HCT116 (cell line): ENCODE results near the gene LIMS2. TPM values are rescaled to one million over a fixed set of nuclear protein-coding genes. Genes with fewer than 3 reads are reported as not detected.

ENCODE experiments used
- ATAC-seq: fragments of 200-7000 bp; cut with Tn5 transposase; 2 replicates; pipeline ENCODE4 v1.9.1; 2020; ENCODE audit warnings: mild to moderate bottlenecking, moderate library complexity
- BruUV-seq: library from RNA; stranded (reverse); fragments of 400-500 nt; replicated peaks from 2 replicates; lab custom pipeline; 2021; lab: Mats Ljungman, UMichigan
- CTCF ChIA-PET: fragments of 300-600 bp; sonication (Branson Sonifier 250); formaldehyde crosslinking; loops from one replicate; lab custom pipeline; 2021; ENCODE audit warnings: antibody characterized with exemption; lab: Charles Lee
- POLR2A ChIA-PET: fragments of 300-600, 350-600 bp; sonication (Branson Sonifier 250); formaldehyde crosslinking; loops from one replicate; lab custom pipeline; 2021; ENCODE audit warnings: antibody characterized with exemption; lab: Charles Lee
- RAD21 ChIA-PET, 2 experiments: fragments of 300-600 bp; sonication (Branson Sonifier 250); formaldehyde crosslinking; loops; one replicate each; lab custom pipeline; 2023; ENCODE audit warnings: low total read pairs in 2 of 2; ENCODE audit not compliant: uncharacterized antibody in 2 of 2, unreplicated experiment in 2 of 2, low non-redundant PET in 1 of 2; lab: Charles Lee
- DNase-seq: peaks from one replicate; pipeline ENCODE4 v3.0.0-alpha.2; 2010; ENCODE audit warnings: low read depth, low spot score
- H2AFZ ChIP-seq: fragments of 200-600 bp; shearing (Covaris generic), sonication (generic); 2 replicates; pipeline ENCODE4 v1.6.1; 2017; ENCODE audit warnings: low read depth, mixed run types, mixed read lengths, antibody characterized with exemption, low read length; ENCODE audit not compliant: poor library complexity, severe bottlenecking
- H3K27ac ChIP-seq: 2 replicates; pipeline ENCODE4 v1.5.1; 2012; ENCODE audit warnings: low read depth, low read length
- H3K27me3 ChIP-seq: fragments of 200-600 bp; sonication (generic); 2 replicates; pipeline ENCODE4 v1.6.1; 2016; ENCODE audit warnings: mixed run types, low read length, mixed read lengths; ENCODE audit not compliant: insufficient read depth
- H3K36me3 ChIP-seq, 2 experiments: fragments of 200-500 bp in 1 of 2; fragments of 200-600 bp in 1 of 2; sonication (Bioruptor generic) in 1 of 2; sonication (generic) in 1 of 2; 2 replicates each; pipeline versions ENCODE4 v1.5.1 to v1.6.1; 2014 to 2016; ENCODE audit warnings: low read length in 2 of 2, inconsistent platforms in 1 of 2, mixed read lengths in 1 of 2, mixed run types in 1 of 2; ENCODE audit not compliant: insufficient read depth in 2 of 2, control insufficient read depth in 1 of 2
- H3K4me1 ChIP-seq, 2 experiments: fragments of 200-600 bp in 1 of 2; sonication (generic) in 1 of 2; 2 replicates each; pipeline versions ENCODE4 v1.5.1 to v1.6.1; 2012 to 2017; ENCODE audit warnings: low read length in 2 of 2, inconsistent platforms in 1 of 2, mild to moderate bottlenecking in 1 of 2, mixed read lengths in 1 of 2, mixed run types in 1 of 2, moderate library complexity in 1 of 2; ENCODE audit not compliant: insufficient read depth in 2 of 2, control insufficient read depth in 1 of 2
- H3K4me2 ChIP-seq: fragments of 200-600 bp; sonication (generic); 2 replicates; pipeline ENCODE4 v1.6.1; 2017; ENCODE audit warnings: mixed run types, low read length, mixed read lengths
- H3K4me3 ChIP-seq, 2 experiments: fragments of 200-600 bp in 1 of 2; sonication (generic) in 1 of 2; replicated peaks in 1 of 2; 2 replicates each; pipeline ENCODE4 v1.5.1; 2011 to 2016; ENCODE audit warnings: low read length in 2 of 2, control low read depth in 1 of 2, low read depth in 1 of 2, mild to moderate bottlenecking in 1 of 2, mixed read lengths in 1 of 2, mixed run types in 1 of 2
- H3K79me2 ChIP-seq: fragments of 200-600 bp; sonication (generic); 2 replicates; pipeline ENCODE4 v1.6.1; 2017; ENCODE audit warnings: mild to moderate bottlenecking, mixed run types, low read length, moderate library complexity, mixed read lengths; ENCODE audit not compliant: insufficient read depth
- H3K9ac ChIP-seq: fragments of 200-600 bp; sonication (generic); 2 replicates; pipeline ENCODE4 v1.6.1; 2016; ENCODE audit warnings: low read length, mixed read lengths
- H3K9me2 ChIP-seq: fragments of 200-600 bp; sonication (generic), shearing (Covaris generic); 2 replicates; pipeline ENCODE4 v1.6.1; 2017; ENCODE audit warnings: mixed run types, mild to moderate bottlenecking, moderate library complexity; ENCODE audit not compliant: insufficient read depth
- H3K9me3 ChIP-seq, 2 experiments: fragments of 200-500 bp in 1 of 2; fragments of 200-600 bp in 1 of 2; sonication (Bioruptor generic) in 1 of 2; sonication (generic) in 1 of 2; 2 replicates each; pipeline ENCODE4 v1.6.1; 2014 to 2017; ENCODE audit warnings: low read length in 2 of 2, mixed read lengths in 2 of 2, inconsistent platforms in 1 of 2, low read depth in 1 of 2, mild to moderate bottlenecking in 1 of 2, mixed run types in 1 of 2, moderate library complexity in 1 of 2; ENCODE audit not compliant: control insufficient read depth in 1 of 2, insufficient read depth in 1 of 2
- H4K20me1 ChIP-seq: fragments of 200-600 bp; sonication (generic), shearing (Covaris generic); 2 replicates; pipeline ENCODE4 v1.6.1; 2017; ENCODE audit warnings: mixed run types, mild to moderate bottlenecking, moderate library complexity; ENCODE audit not compliant: insufficient read depth
- ATF3 ChIP-seq: IDR thresholded peaks from 2 replicates; pipeline ENCODE4 v1.6.1; 2012
- CBX3 ChIP-seq: IDR thresholded peaks from 2 replicates; pipeline ENCODE4 v1.6.1; 2012; ENCODE audit warnings: low read depth
- ELF1 ChIP-seq: IDR thresholded peaks from 2 replicates; pipeline ENCODE4 v1.6.1; 2012; ENCODE audit warnings: low read depth, borderline replicate concordance
- EZH2 ChIP-seq: fragments of 200-600 bp; sonication (generic); IDR thresholded peaks from 2 replicates; pipeline ENCODE4 v1.6.1; 2017; ENCODE audit warnings: antibody characterized with exemption, mixed run types
- EZH2phosphoT487 ChIP-seq: fragments of 200-600 bp; IDR thresholded peaks from 2 replicates; pipeline ENCODE4 v1.6.1; 2018; ENCODE audit warnings: antibody characterized with exemption, borderline replicate concordance
- RAD21 ChIP-seq: IDR thresholded peaks from 2 replicates; pipeline ENCODE4 v1.6.1; 2012; ENCODE audit warnings: low read depth, mild to moderate bottlenecking
- REST ChIP-seq: IDR thresholded peaks from 2 replicates; pipeline ENCODE4 v1.6.1; 2012; ENCODE audit warnings: low read depth
- SIN3A ChIP-seq: IDR thresholded peaks from 2 replicates; pipeline ENCODE4 v1.6.1; 2012; ENCODE audit warnings: low read depth
- SP1 ChIP-seq: IDR thresholded peaks from 2 replicates; pipeline ENCODE4 v1.6.1; 2012; ENCODE audit warnings: low read depth
- SRF ChIP-seq: IDR thresholded peaks from 2 replicates; pipeline ENCODE4 v1.6.1; 2012; ENCODE audit warnings: low read depth
- TCF7L2 ChIP-seq: IDR thresholded peaks from 2 replicates; pipeline ENCODE4 v1.7.0; 2011; ENCODE audit warnings: borderline replicate concordance, inconsistent platforms; ENCODE audit not compliant: insufficient read depth, insufficient read length; ENCODE audit errors: extremely low read depth
- YY1 ChIP-seq: IDR thresholded peaks from 2 replicates; pipeline ENCODE4 v1.6.1; 2011; ENCODE audit warnings: low read length, low read depth, moderate library complexity, mild to moderate bottlenecking; ENCODE audit not compliant: insufficient replicate concordance; ENCODE audit errors: extremely low read depth
- ZBTB33 ChIP-seq: IDR thresholded peaks from 2 replicates; pipeline ENCODE4 v1.6.1; 2011; ENCODE audit warnings: mild to moderate bottlenecking, low read length, moderate library complexity; ENCODE audit not compliant: insufficient replicate concordance; ENCODE audit errors: extremely low read depth
- intact Hi-C: fragments of 100-400 bp; cut with micrococcal nuclease; formaldehyde crosslinking; loops from 2 replicates; pipeline ENCODE4 v1.10.0; 2022
- total RNA-seq: library from RNA; stranded (reverse); gene quantifications from one replicate; pipeline ENCODE4 v1.2.1, GENCODE V29; 2021; ENCODE audit not compliant: unreplicated experiment

Gene LIMS2
- total RNA-seq, 1 experiment from 2014 or later = 3.7 TPM

- no peak overlapping the region for H3K4me3 ChIP-seq
- ChIA-PET CTCF (interaction anchor here (2.6 kb wide), 1 partner anchor 14 kb away, joined by 6 read pairs; no protein-coding TSS in a partner anchor), RAD21 (no interaction called here), POLR2A (interaction anchor here (0.6 kb wide), 1 partner anchor 589 kb away, joined by 3 read pairs; no protein-coding TSS in a partner anchor)
- no peaks in the 10 kb centered on the region for H3K4me1 ChIP-seq
- H3K9me2 ChIP-seq = no peaks in the 10 kb centered on the region
- no peaks in the 10 kb centered on the region; a peak in 1 of 4 replicates for H3K9me3 ChIP-seq
- no peaks in the 10 kb centered on the region for H4K20me1 ChIP-seq
- intact Hi-C loops = no loop called here
- H3K27me3 ChIP-seq = no peaks in the 10 kb centered on the region
- ATAC-seq (no peak), DNase-seq (no peak)
- no peak overlapping the region for H2AFZ ChIP-seq
- TF ChIP-seq EZH2 (no peak), CBX3 (no peak), YY1 (no peak), REST (no peak), SRF (no peak), EZH2phosphoT487 (no peak), SIN3A (no peak), ELF1 (no peak), ZBTB33 (no peak), ATF3 (no peak), SP1 (no peak), TCF7L2 (no peak), RAD21 (no peak)
- H3K9ac ChIP-seq = no peak overlapping the region
- H3K27ac ChIP-seq = no peak overlapping the region
- no peaks in the 10 kb centered on the region for H3K36me3 ChIP-seq
- no TSS peak for BruUV-seq
- no peak overlapping the region for H3K4me2 ChIP-seq
- no peaks in the 10 kb centered on the region for H3K79me2 ChIP-seq
Measured at GRCh38 chr2:127604986-127605385, 70.3 kb downstream of the LIMS2 start.
